Liver (tissue), 9 donors: ENCODE data around the gene TBC1D13. TPM values are rescaled to one million over a fixed set of nuclear protein-coding genes. Genes with fewer than 3 reads are reported as not detected.

Experiments used
- DNase-seq: peaks from one replicate; pipeline ENCODE4 v3.0.0-alpha.2; 2017; ENCODE audit warnings: low spot score
- H3K27ac ChIP-seq, 2 donors: one replicate each; pipeline ENCODE4 v1.7.0; 2013; ENCODE audit warnings: inconsistent platforms in 2 of 2, low read length in 2 of 2, control low read depth in 1 of 2, low read depth in 1 of 2, mild to moderate bottlenecking in 1 of 2
- H3K27me3 ChIP-seq, 4 donors: one replicate each; pipeline versions ENCODE4 v1.6.1 to v1.7.0; 2013; ENCODE audit warnings: low read length in 3 of 4, inconsistent platforms in 1 of 4, mild to moderate bottlenecking in 1 of 4, moderate library complexity in 1 of 4; ENCODE audit not compliant: control insufficient read depth in 4 of 4, insufficient read depth in 4 of 4
- H3K36me3 ChIP-seq, 4 donors: one replicate each; pipeline versions ENCODE4 v1.6.1 to v1.7.0; 2013; ENCODE audit warnings: low read length in 3 of 4, mild to moderate bottlenecking in 3 of 4, low read depth in 1 of 4, moderate library complexity in 1 of 4; ENCODE audit not compliant: control insufficient read depth in 4 of 4, insufficient read depth in 3 of 4
- H3K4me1 ChIP-seq, 4 donors: one replicate each; pipeline versions ENCODE4 v1.6.1 to v1.7.0; 2013; ENCODE audit warnings: low read length in 3 of 4, mild to moderate bottlenecking in 3 of 4, moderate library complexity in 1 of 4; ENCODE audit not compliant: control insufficient read depth in 4 of 4, insufficient read depth in 4 of 4
- H3K4me3 ChIP-seq, 3 donors: one replicate each; pipeline versions ENCODE4 v1.6.1 to v1.7.0; 2013; ENCODE audit warnings: low read length in 3 of 3, control low read depth in 1 of 3, low read depth in 1 of 3, mild to moderate bottlenecking in 1 of 3
- H3K9ac ChIP-seq, 2 donors: one replicate each; pipeline ENCODE4 v1.7.0; 2013; ENCODE audit warnings: low read length in 2 of 2, mild to moderate bottlenecking in 2 of 2, moderate library complexity in 2 of 2, control low read depth in 1 of 2, low read depth in 1 of 2
- H3K9me3 ChIP-seq, 4 donors: one replicate each; pipeline versions ENCODE4 v1.6.1 to v1.7.0; 2013; ENCODE audit warnings: low read length in 3 of 4; ENCODE audit not compliant: control insufficient read depth in 4 of 4
- ATF3 ChIP-seq: IDR thresholded peaks from 2 replicates; pipeline ENCODE4 v1.6.1; 2016; ENCODE audit warnings: antibody characterized with exemption
- CTCF ChIP-seq: fragments of 150-350 bp; IDR thresholded peaks from 2 replicates; pipeline ENCODE4 v1.5.1; 2017; ENCODE audit warnings: improper control_type of control experiment, low read depth, low read length; ENCODE audit not compliant: missing input control
- EGR1 ChIP-seq, 2 donors: IDR thresholded peaks; 2 replicates each; pipeline ENCODE4 v1.6.1; 2016 to 2018; ENCODE audit warnings: antibody characterized with exemption in 2 of 2, low read depth in 2 of 2
- FOXA1 ChIP-seq: IDR thresholded peaks from 2 replicates; pipeline ENCODE4 v1.6.1; 2016; ENCODE audit warnings: antibody characterized with exemption
- FOXA2 ChIP-seq: IDR thresholded peaks from 2 replicates; pipeline ENCODE4 v1.6.1; 2016; ENCODE audit warnings: antibody characterized with exemption
- GABPA ChIP-seq, 2 donors: IDR thresholded peaks in 1 of 2; conservative IDR thresholded peaks in 1 of 2; 2 replicates each; pipeline ENCODE4 v1.6.1; 2016; ENCODE audit warnings: antibody characterized with exemption in 2 of 2, mild to moderate bottlenecking in 1 of 2, moderate library complexity in 1 of 2
- HNF4A ChIP-seq, 2 donors: conservative IDR thresholded peaks; 2 replicates each; pipeline ENCODE4 v1.6.1; 2016; ENCODE audit warnings: antibody characterized with exemption in 2 of 2, mild to moderate bottlenecking in 2 of 2
- HNF4G ChIP-seq: IDR thresholded peaks from 2 replicates; pipeline ENCODE4 v1.6.1; 2016; ENCODE audit warnings: antibody characterized with exemption
- JUND ChIP-seq, 2 donors: IDR thresholded peaks; 2 replicates each; pipeline ENCODE4 v1.6.1; 2016; ENCODE audit warnings: antibody characterized with exemption in 2 of 2
- MAX ChIP-seq: IDR thresholded peaks from 2 replicates; pipeline ENCODE4 v1.6.1; 2016; ENCODE audit warnings: antibody characterized with exemption
- NR2F2 ChIP-seq: IDR thresholded peaks from 2 replicates; pipeline ENCODE4 v1.6.1; 2016; ENCODE audit warnings: antibody characterized with exemption
- RAD21 ChIP-seq, 2 donors: IDR thresholded peaks; 2 replicates each; pipeline ENCODE4 v1.6.1; 2016; ENCODE audit warnings: antibody characterized with exemption in 2 of 2, mild to moderate bottlenecking in 2 of 2
- REST ChIP-seq: IDR thresholded peaks from 2 replicates; pipeline ENCODE4 v1.6.1; 2016; ENCODE audit warnings: antibody characterized with exemption, mild to moderate bottlenecking
- RXRA ChIP-seq, 2 donors: IDR thresholded peaks; 2 replicates each; pipeline ENCODE4 v1.6.1; 2017 to 2018; ENCODE audit warnings: antibody characterized with exemption in 2 of 2, mild to moderate bottlenecking in 1 of 2
- SP1 ChIP-seq: IDR thresholded peaks from 2 replicates; pipeline ENCODE4 v1.6.1; 2018; ENCODE audit warnings: antibody characterized with exemption, mild to moderate bottlenecking
- TAF1 ChIP-seq: conservative IDR thresholded peaks from 2 replicates; pipeline ENCODE4 v1.6.1; 2016; ENCODE audit warnings: antibody characterized with exemption, mild to moderate bottlenecking
- YY1 ChIP-seq: IDR thresholded peaks from 2 replicates; pipeline ENCODE4 v1.6.1; 2016; ENCODE audit warnings: antibody characterized with exemption, mild to moderate bottlenecking
- ZBTB33 ChIP-seq: IDR thresholded peaks from 2 replicates; pipeline ENCODE4 v1.6.1; 2016; ENCODE audit warnings: antibody characterized with exemption
- WGBS: extraction: QIAGEN DNeasy Blood & Tissue Kit; methylation state at CpG from one replicate; pipeline ENCODE4 v1.1.7; 2013; 5-methylcytosine and 5-hydroxymethylcytosine counted together
- polyA plus RNA-seq, 2 donors: library from polyadenylated mRNA; stranded (reverse) in 1 of 2; unstranded in 1 of 2; fragments of 200-250 nt in 1 of 2; fragments of >200 nt in 1 of 2; fragmentation: Nextera tagmentation in 1 of 2; extraction: Ambion mirVana in 1 of 2; gene quantifications; one replicate each; pipeline versions ENCODE4 v1.2.1 to v1.2.3, GENCODE V29; 2013 to 2015
- total RNA-seq, 2 donors: library from RNA; depleted of rRNA; stranded (reverse); fragments of >200 nt; gene quantifications; one replicate each; pipeline ENCODE4 v1.2.3, GENCODE V29; 2014
- donor health status: healthy.
- donor health status: healthy.
- donor health status: healthy.
- donor health status: healthy.
- donor health status: healthy.

The TBC1D13 gene
- total and polyA plus RNA-seq, 4 donors: 6.3 to 11.7 (median 8.0) TPM

GRCh38 chr9:128757602-128758001 lies 29.5 kb upstream of the TBC1D13 start:
- no peak for DNase-seq
- Histone ChIP-seq H3K27me3 (no peaks in the 10 kb centered on the region), H3K9ac (no peak overlapping the region), H3K4me3 (no peak overlapping the region), H3K27ac (no peak overlapping the region), H3K4me1 (peaks cover 4 to 15% (median 8%) of the 10 kb centered on the region in 4 donors), H3K9me3 (no peaks in the 10 kb centered on the region), H3K36me3 (peaks cover 5 to 18% (median 18%) of the 10 kb centered on the region in 4 donors)
- no peak for TF ChIP-seq JUND (IDR thresholded peaks at IDR 0.05)
- 95% methylated on average over 6 of the region's 6 CpGs for WGBS

- Histone ChIP-seq H3K9me3 (no peaks in the 10 kb centered on the region), H3K4me3 (no peak overlapping the region), H3K27ac (peak overlapping the region; percentile 81 to 90), H3K27me3 (no peaks in the 10 kb centered on the region), H3K36me3 (peaks cover 0 to 2% (median 0%) of the 10 kb centered on the region in 4 donors), H3K9ac (peak overlapping the region; percentile 8 to 26), H3K4me1 (peaks cover 21 to 58% (median 45%) of the 10 kb centered on the region in 4 donors)
- no peak for DNase-seq
- 37% methylated on average over 9 of the region's 9 CpGs for WGBS
- TF ChIP-seq RXRA (IDR thresholded peaks at IDR 0.05) (peak; percentile 89 to 91), YY1 (peak; percentile 96), REST (peak; percentile 88), TAF1 (peak; percentile 41), ZBTB33 (peak; percentile 84), JUND (IDR thresholded peaks at IDR 0.05) (peak; percentile 66 to 87), EGR1 (IDR thresholded peaks at IDR 0.05; ENCODE audit: low read depth in 2 of 2) (peak; percentile 51 to 84), ATF3 (no peak), SP1 (peak; percentile 94), RAD21 (IDR thresholded peaks at IDR 0.05) (peak; percentile 1 to 37), GABPA (IDR thresholded peaks at IDR 0.05 in 1 of 2, conservative IDR thresholded peaks at IDR 0.05 in 1 of 2) (peak; percentile 24 to 81), FOXA1 (peak; percentile 45), HNF4G (peak; percentile 90), MAX (peak; percentile 94), NR2F2 (peak; percentile 74), CTCF (no peak), HNF4A (conservative IDR thresholded peaks at IDR 0.05) (peak; percentile 98 to 99), FOXA2 (peak; percentile 68)
Measured at GRCh38 chr9:128762671-128763449, 24.2 kb upstream of the TBC1D13 start.
